ENCODE data around the gene SLIT3. TPM values are rescaled to one million over a fixed set of nuclear protein-coding genes. Genes with fewer than 3 reads are reported as not detected.

The SLIT3 gene
- total RNA-seq, 1 donor from 2014 or later: 52.8 TPM

- H3K27ac ChIP-seq: no peak overlapping the region
- H3K9me3 ChIP-seq: no peaks in the 10 kb centered on the region
- intact Hi-C loops (cut with DNase I): no loop called here
- H3K36me3 ChIP-seq: no peaks in the 10 kb centered on the region
- no peak for DNase-seq (ENCODE audit: extremely low spot score in 2 of 2)
- TF ChIP-seq POLR2A (IDR thresholded peaks at IDR 0.05) (no peak), CTCF (IDR thresholded peaks at IDR 0.05) (no peak), POLR2AphosphoS5 (IDR thresholded peaks at IDR 0.05; ENCODE audit: insufficient read depth in 1 of 2, low read depth in 1 of 2) (no peak)
- no peak overlapping the region for H3K4me3 ChIP-seq
- no peaks in the 10 kb centered on the region for H3K27me3 ChIP-seq
- H3K4me1 ChIP-seq: peaks cover 8% of the 10 kb centered on the region
Measured at GRCh38 chr5:169119288-169120048, 181.5 kb downstream of the SLIT3 start.

DNA sequence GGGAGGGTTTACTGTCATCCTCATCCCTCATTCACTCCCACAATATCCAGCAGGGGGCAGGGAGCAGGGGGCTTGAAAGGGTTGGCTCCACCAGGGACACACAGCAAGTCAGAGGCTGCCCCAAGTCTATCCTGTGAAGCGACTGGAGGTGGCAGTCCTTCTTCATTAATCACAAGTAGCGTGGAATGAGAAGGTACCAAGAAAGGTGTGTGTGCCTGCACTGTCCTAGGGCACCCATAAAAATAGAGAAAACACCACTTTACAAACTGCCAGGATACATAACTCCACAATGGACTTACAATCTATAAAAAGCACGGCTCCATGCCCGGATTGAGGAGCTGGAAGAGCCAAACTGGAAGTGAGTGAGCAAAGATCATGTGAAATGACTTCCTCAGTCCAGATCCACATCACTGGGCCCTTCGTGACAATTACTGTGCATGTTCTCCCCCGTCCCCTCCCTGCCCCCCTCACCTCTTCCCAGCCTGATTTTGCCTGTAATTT, 183.9 kb downstream of the SLIT3 start:
- intact Hi-C loops (cut with DNase I): no loop called here
- DNase-seq (ENCODE audit: extremely low spot score in 2 of 2): no peak
- TF ChIP-seq POLR2A (IDR thresholded peaks at IDR 0.05) (no peak), CTCF (IDR thresholded peaks at IDR 0.05) (peak in 1 of 3 experiments; percentile 28), POLR2AphosphoS5 (IDR thresholded peaks at IDR 0.05; ENCODE audit: insufficient read depth in 1 of 2, low read depth in 1 of 2) (peak in 1 of 2 donors; percentile 38)

DNA sequence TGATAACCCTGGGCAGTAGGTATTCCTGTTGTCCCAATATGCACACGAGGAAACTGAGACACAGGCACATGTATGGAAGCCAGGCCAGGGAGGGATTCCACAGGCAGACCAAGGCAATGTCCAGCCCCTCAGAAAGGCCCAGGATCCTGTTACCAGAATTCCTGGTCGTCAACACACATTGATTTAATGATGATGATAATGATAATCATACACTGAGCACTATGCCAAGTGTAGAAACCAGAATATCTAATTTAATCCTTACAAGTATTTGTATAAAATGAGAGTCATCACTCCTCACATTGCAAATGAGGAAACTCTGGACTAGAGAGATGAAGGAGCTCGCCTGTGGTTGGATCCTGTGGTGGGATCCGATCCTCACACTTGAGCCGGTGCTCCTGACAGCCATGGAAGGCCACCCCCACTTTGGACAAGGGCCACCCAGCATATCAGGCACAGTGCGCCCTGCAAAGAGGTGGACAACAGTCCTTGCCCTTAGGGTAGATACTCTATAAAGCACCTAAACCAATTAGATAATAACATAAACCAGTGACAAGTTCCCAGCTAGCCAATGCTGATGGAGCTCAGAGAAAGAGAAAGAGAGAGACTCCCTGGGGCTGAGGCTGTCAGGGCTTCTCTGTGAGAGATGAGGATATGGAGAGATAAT, 185.3 kb downstream of the SLIT3 start:
- intact Hi-C loops (cut with DNase I): no loop called here
- H3K4me3 ChIP-seq: no peak overlapping the region
- H3K27ac ChIP-seq: no peak overlapping the region
- no peaks in the 10 kb centered on the region for H3K9me3 ChIP-seq
- TF ChIP-seq POLR2A (IDR thresholded peaks at IDR 0.05): no peak
- TF ChIP-seq POLR2AphosphoS5 (IDR thresholded peaks at IDR 0.05; ENCODE audit: insufficient read depth in 1 of 2, low read depth in 1 of 2): no peak
- no peak for TF ChIP-seq CTCF (IDR thresholded peaks at IDR 0.05)
- peaks cover 11% of the 10 kb centered on the region for H3K4me1 ChIP-seq
- no peaks in the 10 kb centered on the region for H3K27me3 ChIP-seq
- no peaks in the 10 kb centered on the region for H3K36me3 ChIP-seq
- no peak for DNase-seq (ENCODE audit: extremely low spot score in 2 of 2)

More for the DNA sequence above, 183.9 kb downstream of the SLIT3 start:
- Histone ChIP-seq H3K36me3 (no peaks in the 10 kb centered on the region), H3K4me1 (peaks cover 11% of the 10 kb centered on the region), H3K27me3 (no peaks in the 10 kb centered on the region), H3K27ac (peak overlapping the region; percentile 65), H3K4me3 (no peak overlapping the region), H3K9me3 (no peaks in the 10 kb centered on the region)

GRCh38 chr5:169114466-169115065, 186.4 kb downstream of the SLIT3 start:
- no peak for TF ChIP-seq POLR2AphosphoS5 (IDR thresholded peaks at IDR 0.05; ENCODE audit: insufficient read depth in 1 of 2, low read depth in 1 of 2)
- no peak for TF ChIP-seq CTCF (IDR thresholded peaks at IDR 0.05)
- no peak for TF ChIP-seq POLR2A (IDR thresholded peaks at IDR 0.05)
- H3K4me1 ChIP-seq: peaks cover 11% of the 10 kb centered on the region
- intact Hi-C loops (cut with DNase I): no loop called here
- DNase-seq (ENCODE audit: extremely low spot score in 2 of 2): no peak
- no peaks in the 10 kb centered on the region for H3K27me3 ChIP-seq
- no peak overlapping the region for H3K4me3 ChIP-seq
- H3K36me3 ChIP-seq: no peaks in the 10 kb centered on the region
- H3K9me3 ChIP-seq: no peaks in the 10 kb centered on the region
- no peak overlapping the region for H3K27ac ChIP-seq
